Measurements from ENCODE around the gene EIF4EBP2. TPM values are rescaled to one million over a fixed set of nuclear protein-coding genes. Genes with fewer than 3 reads are reported as not detected.

The EIF4EBP2 gene
- total RNA-seq, 1 donor from 2014 or later, result 40.6 TPM

DNA sequence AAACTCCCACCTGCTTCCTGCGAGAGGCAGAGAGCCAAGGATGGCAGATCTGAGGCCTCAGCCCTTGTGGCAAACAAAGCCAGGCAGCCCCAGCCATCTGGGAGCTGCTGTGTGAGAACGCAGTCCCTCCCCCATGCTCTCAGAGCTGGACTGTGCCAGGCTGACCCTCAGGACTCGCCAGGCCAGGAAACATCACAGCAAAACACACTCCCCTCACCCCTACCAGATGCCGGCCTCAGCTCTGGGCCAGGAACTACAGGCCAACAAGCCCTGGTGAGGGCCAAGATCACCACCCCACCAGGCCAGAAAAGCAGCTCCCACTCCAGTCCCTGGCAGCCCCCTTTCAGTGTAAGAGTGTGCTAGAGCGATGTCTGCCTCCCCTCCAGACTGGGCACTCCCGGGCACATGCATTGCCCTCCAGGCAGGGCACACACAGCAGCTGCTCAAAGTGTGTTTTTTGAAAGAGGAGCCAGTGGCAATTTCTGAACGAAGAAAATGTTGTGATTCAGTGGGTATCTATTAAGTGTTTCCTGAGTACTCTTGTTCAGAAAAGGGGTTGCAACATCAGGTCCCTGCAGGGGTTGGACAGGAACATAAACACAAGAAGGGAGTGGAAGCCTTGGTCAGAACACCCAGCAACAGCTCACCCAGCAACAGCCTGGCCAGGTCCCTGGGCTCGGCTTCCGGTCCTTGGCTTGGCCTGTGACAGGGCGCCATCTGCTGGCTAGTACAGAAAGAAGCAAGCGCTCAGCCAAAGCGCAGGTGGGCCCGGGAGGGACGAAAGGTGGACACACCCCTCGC is 39.8 kb upstream of the EIF4EBP2 start:
- CTCF ChIA-PET, result interaction anchor here (0.5 to 10.4 kb wide), 27 partner anchors 9 to 406 kb away, joined by 3 to 373 read pairs (median 5); partner anchors contain the start of genes EIF4EBP2, PPA1 and TYSND1
- Mint-ChIP-seq H3K9me3 (no peaks in the 10 kb centered on the region), H3K27ac (no peak overlapping the region), H3K36me3 (ENCODE audit: low read depth) (no peaks in the 10 kb centered on the region), H3K4me1 (peaks cover 15% of the 10 kb centered on the region), H3K27me3 (peaks cover 2% of the 10 kb centered on the region), H3K4me3 (peak overlapping the region; percentile 24)
- DNase-seq (peak; percentile 74), ATAC-seq (ENCODE audit: low read depth) (peak; percentile 99)
- intact Hi-C loops (cut with micrococcal nuclease), result loop anchor here (1.0 to 5.0 kb wide), 8 partner anchors 9 to 247 kb away; partner anchors contain the start of genes PPA1 and TYSND1
- peak; percentile 25 for TF ChIP-seq CTCF (IDR thresholded peaks at IDR 0.05)
- POLR2A ChIA-PET, result interaction anchor here (0.7 to 3.7 kb wide), 7 partner anchors 9 to 194 kb away, joined by 3 to 26 read pairs (median 6); partner anchors contain the start of genes EIF4EBP2, PPA1 and SAR1A

DNA sequence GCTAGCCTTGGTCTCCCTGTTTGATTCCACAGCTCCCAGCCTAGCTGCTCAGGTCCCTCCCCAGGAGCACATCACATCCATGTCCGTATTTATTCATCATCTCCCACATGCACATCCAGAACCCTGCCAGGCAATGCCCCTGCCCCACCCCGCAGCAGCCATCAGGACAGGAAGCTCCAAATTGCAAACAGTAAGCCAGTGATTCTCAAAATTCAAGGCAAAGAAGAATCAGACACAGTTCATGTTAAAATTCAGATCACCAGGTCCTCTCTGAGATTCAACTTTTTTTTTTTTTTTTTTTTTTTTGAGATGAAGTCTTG is 39.2 kb upstream of the EIF4EBP2 start:
- intact Hi-C loops (cut with micrococcal nuclease), result loop anchor here (1.0 to 5.0 kb wide), 8 partner anchors 9 to 247 kb away; partner anchors contain the start of genes PPA1 and TYSND1
- POLR2A ChIA-PET, result interaction anchor here (0.6 to 3.7 kb wide), 7 partner anchors 10 to 194 kb away, joined by 3 to 26 read pairs (median 6); partner anchors contain the start of genes EIF4EBP2, PPA1 and SAR1A
- Mint-ChIP-seq H3K4me3 (peak overlapping the region; percentile 24), H3K36me3 (ENCODE audit: low read depth) (no peaks in the 10 kb centered on the region), H3K27ac (no peak overlapping the region), H3K4me1 (peaks cover 15% of the 10 kb centered on the region), H3K27me3 (peaks cover 2% of the 10 kb centered on the region), H3K9me3 (no peaks in the 10 kb centered on the region)
- CTCF ChIA-PET, result interaction anchor here (0.5 to 10.4 kb wide), 23 partner anchors 10 to 406 kb away, joined by 3 to 373 read pairs (median 5); partner anchors contain the start of genes EIF4EBP2, PPA1 and TYSND1
- no peak for DNase-seq
- no peak for TF ChIP-seq CTCF (IDR thresholded peaks at IDR 0.05)
- ATAC-seq (ENCODE audit: low read depth), result no peak

DNA sequence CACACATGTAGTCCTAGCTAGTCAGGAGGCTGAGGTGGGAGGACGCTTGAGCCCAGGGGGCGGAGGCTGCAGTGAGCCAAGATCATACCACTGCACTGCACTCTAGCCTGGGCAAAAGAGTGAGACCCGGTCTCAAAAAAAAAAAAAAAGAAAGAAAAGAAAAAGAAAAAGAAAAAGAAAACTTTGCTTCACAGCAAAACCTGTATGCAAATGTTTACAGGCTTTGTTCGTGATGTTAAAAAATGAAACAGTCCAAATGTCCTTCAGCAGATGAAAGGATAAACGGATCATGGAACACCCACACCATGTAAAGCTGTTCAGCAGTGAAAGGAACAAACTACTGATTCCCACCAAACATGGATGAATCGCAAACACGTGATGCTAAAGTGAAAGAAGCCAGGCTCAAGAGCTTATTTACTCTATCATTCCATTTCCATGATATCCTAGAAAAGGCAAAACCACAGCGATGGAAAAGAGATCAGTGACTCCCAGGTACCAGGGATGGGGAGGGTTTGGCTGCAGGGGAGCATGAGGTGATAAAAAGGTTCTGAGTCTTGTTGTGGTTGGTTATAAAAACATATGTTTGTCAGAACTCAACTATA is 36.6 kb upstream of the EIF4EBP2 start:
- H3K4me1 Mint-ChIP-seq, result peaks cover 12% of the 10 kb centered on the region
- ChIA-PET CTCF (interaction anchor here (0.9 to 10.4 kb wide), 3 partner anchors 100 to 143 kb away, joined by 4 to 373 read pairs (median 204); no protein-coding TSS in a partner anchor), POLR2A (no interaction called here)
- no peak for DNase-seq
- H3K4me3 Mint-ChIP-seq, result no peak overlapping the region
- no peaks in the 10 kb centered on the region for H3K9me3 Mint-ChIP-seq
- no peak for ATAC-seq (ENCODE audit: low read depth)
- H3K27me3 Mint-ChIP-seq, result peaks cover 2% of the 10 kb centered on the region
- H3K36me3 Mint-ChIP-seq (ENCODE audit: low read depth), result no peaks in the 10 kb centered on the region
- TF ChIP-seq CTCF (IDR thresholded peaks at IDR 0.05), result no peak
- no peak overlapping the region for H3K27ac Mint-ChIP-seq
- intact Hi-C loops (cut with micrococcal nuclease), result no loop called here

- Mint-ChIP-seq H3K9me3 (no peaks in the 10 kb centered on the region), H3K27ac (no peak overlapping the region), H3K4me1 (peaks cover 9% of the 10 kb centered on the region), H3K36me3 (ENCODE audit: low read depth) (no peaks in the 10 kb centered on the region), H3K4me3 (no peak overlapping the region), H3K27me3 (peaks cover 2% of the 10 kb centered on the region)
- no peak for TF ChIP-seq CTCF (IDR thresholded peaks at IDR 0.05)
- no peak for ATAC-seq (ENCODE audit: low read depth)
- POLR2A ChIA-PET, result interaction anchor here (0.7 kb wide), 1 partner anchor 148 kb away, joined by 13 read pairs; no protein-coding TSS in a partner anchor
- DNase-seq, result no peak
- CTCF ChIA-PET, result interaction anchor here (0.6 to 10.4 kb wide), 3 partner anchors 75 to 145 kb away, joined by 3 to 373 read pairs (median 204); no protein-coding TSS in a partner anchor
- intact Hi-C loops (cut with micrococcal nuclease), result no loop called here
Observed at GRCh38 chr10:70368774-70369482, 35.0 kb upstream of the EIF4EBP2 start.

All from activated B cell treated with CpG ODN at 0.5 μM for 24 hours (primary cell).